Ascending aorta (tissue), 2 donors: ENCODE results near the gene SEMA3E. TPM values are rescaled to one million over a fixed set of nuclear protein-coding genes. Genes with fewer than 3 reads are reported as not detected.

ENCODE experiments used
- DNase-seq, 2 donors: peaks; one replicate each; pipeline ENCODE4 v3.0.0-alpha.2; 2019; ENCODE audit warnings: low spot score in 2 of 2
- H3K27ac ChIP-seq, 2 donors: fragments of 200-600 bp; sonication (generic); one replicate each; pipeline ENCODE4 v1.5.1; 2016 to 2017; ENCODE audit warnings: mild to moderate bottlenecking in 1 of 2
- H3K27me3 ChIP-seq: fragments of 200-600 bp; sonication (generic); one replicate; pipeline ENCODE4 v1.5.1; 2017
- H3K36me3 ChIP-seq, 2 donors: fragments of 200-600 bp; sonication (generic); one replicate each; pipeline ENCODE4 v1.5.1; 2016
- H3K4me1 ChIP-seq, 2 donors: fragments of 200-600 bp; sonication (generic); one replicate each; pipeline ENCODE4 v1.5.1; 2016 to 2017; ENCODE audit warnings: mild to moderate bottlenecking in 1 of 2
- H3K4me3 ChIP-seq, 2 donors: fragments of 200-600 bp; sonication (generic); one replicate each; pipeline ENCODE4 v1.5.1; 2016 to 2017; ENCODE audit warnings: mild to moderate bottlenecking in 1 of 2
- H3K9me3 ChIP-seq, 2 donors: fragments of 200-600 bp; sonication (generic); one replicate each; pipeline ENCODE4 v1.5.1; 2016
- intact Hi-C: fragments of 100-400 bp; cut with DNase I; formaldehyde crosslinking; loops from one replicate; pipeline ENCODE4 v1.15.1; 2023
- total RNA-seq: library from RNA; depleted of rRNA; stranded (reverse); fragments of >200 nt; gene quantifications from one replicate; pipeline ENCODE4 v1.1.0, GENCODE V29; 2016
- TF ChIP-seq, protein P1 (sequence below), 3 experiments: fragments of 200-600 bp in 2 of 3; fragments of 450-650 bp in 1 of 3; sonication (generic) in 2 of 3; IDR thresholded peaks; one replicate each; pipeline ENCODE4 v1.5.1; 2016 to 2019; ENCODE audit warnings: antibody characterized with exemption in 3 of 3, mild to moderate bottlenecking in 1 of 3, moderate library complexity in 1 of 3

SEMA3E gene
- total RNA-seq, 1 donor from 2014 or later, result 4.3 TPM

DNA sequence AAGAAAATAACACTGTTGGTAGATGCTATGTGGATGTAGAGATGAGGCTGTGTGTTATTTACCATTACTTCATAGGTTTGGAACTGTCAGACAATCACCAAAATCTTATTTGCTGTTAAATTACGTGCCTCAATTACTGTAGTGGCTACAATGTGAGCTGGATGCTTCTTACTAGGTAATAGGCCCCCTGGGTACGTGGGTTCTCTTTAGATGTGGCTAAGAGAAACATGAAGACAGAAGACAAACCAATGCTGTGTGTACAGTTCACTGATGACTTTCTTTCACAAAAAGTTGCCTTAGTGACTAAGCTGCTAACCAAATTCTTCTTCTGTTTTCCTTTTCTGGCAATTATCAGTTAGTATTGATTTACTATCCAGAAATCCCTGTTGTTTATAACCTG, 144.6 kb downstream of the SEMA3E start:
- intact Hi-C loops, result no loop called here
- Histone ChIP-seq H3K4me1 (no peaks in the 10 kb centered on the region), H3K4me3 (no peak overlapping the region), H3K27me3 (no peaks in the 10 kb centered on the region), H3K27ac (no peak overlapping the region), H3K36me3 (no peaks in the 10 kb centered on the region), H3K9me3 (no peaks in the 10 kb centered on the region)
- TF ChIP-seq, protein P1, sequence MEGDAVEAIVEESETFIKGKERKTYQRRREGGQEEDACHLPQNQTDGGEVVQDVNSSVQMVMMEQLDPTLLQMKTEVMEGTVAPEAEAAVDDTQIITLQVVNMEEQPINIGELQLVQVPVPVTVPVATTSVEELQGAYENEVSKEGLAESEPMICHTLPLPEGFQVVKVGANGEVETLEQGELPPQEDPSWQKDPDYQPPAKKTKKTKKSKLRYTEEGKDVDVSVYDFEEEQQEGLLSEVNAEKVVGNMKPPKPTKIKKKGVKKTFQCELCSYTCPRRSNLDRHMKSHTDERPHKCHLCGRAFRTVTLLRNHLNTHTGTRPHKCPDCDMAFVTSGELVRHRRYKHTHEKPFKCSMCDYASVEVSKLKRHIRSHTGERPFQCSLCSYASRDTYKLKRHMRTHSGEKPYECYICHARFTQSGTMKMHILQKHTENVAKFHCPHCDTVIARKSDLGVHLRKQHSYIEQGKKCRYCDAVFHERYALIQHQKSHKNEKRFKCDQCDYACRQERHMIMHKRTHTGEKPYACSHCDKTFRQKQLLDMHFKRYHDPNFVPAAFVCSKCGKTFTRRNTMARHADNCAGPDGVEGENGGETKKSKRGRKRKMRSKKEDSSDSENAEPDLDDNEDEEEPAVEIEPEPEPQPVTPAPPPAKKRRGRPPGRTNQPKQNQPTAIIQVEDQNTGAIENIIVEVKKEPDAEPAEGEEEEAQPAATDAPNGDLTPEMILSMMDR (IDR thresholded peaks at IDR 0.05), result no peak
- no peak for DNase-seq

DNA sequence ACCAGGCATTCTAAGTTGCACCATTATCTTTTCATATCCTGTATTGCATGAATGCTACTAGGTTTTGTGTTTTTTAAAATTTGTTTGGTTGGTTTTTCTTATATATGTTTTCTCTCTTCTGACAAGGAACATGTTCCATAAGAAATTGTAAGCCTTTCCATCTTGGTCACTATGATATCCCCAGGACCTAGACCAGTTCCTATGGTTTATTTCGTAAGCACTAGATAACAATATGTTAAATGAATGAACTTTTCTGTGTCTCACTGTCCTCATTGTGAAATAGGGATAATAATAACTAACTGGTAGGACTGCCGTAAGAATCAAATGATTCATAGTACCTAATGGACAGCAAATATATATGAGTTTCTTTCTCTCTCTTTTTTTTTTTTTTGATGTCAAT, 146.3 kb downstream of the SEMA3E start:
- DNase-seq, result no peak
- H3K27me3 ChIP-seq, result no peaks in the 10 kb centered on the region
- no peaks in the 10 kb centered on the region for H3K4me1 ChIP-seq
- no peak overlapping the region for H3K4me3 ChIP-seq
- no peaks in the 10 kb centered on the region for H3K9me3 ChIP-seq
- intact Hi-C loops, result no loop called here
- no peak overlapping the region for H3K27ac ChIP-seq
- TF ChIP-seq, protein P1 (IDR thresholded peaks at IDR 0.05), result no peak
- no peaks in the 10 kb centered on the region for H3K36me3 ChIP-seq

DNA sequence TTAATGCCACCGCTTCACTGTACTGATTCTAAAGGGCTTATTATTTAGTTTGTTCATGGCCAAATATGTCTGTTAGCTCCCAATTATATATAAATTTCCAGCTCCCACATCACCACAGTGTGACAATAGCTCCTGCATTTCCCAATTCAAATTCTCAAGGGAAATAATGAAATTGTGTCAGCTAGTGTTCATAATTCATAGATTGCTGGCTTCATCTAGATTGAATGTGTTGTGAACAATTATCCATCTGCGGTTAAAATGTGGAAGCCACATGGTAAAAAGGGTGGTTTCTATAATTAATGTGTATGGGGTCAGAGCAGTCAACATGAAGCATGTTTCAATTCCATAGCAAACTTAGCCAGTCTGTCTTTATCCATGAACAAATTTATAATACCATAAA, 154.3 kb downstream of the SEMA3E start:
- H3K4me3 ChIP-seq, result no peak overlapping the region
- no peaks in the 10 kb centered on the region for H3K9me3 ChIP-seq
- no peak for DNase-seq
- TF ChIP-seq, protein P1 (IDR thresholded peaks at IDR 0.05), result no peak
- no peaks in the 10 kb centered on the region for H3K4me1 ChIP-seq
- intact Hi-C loops, result no loop called here
- no peak overlapping the region for H3K27ac ChIP-seq
- no peaks in the 10 kb centered on the region for H3K36me3 ChIP-seq
- H3K27me3 ChIP-seq, result no peaks in the 10 kb centered on the region

DNA sequence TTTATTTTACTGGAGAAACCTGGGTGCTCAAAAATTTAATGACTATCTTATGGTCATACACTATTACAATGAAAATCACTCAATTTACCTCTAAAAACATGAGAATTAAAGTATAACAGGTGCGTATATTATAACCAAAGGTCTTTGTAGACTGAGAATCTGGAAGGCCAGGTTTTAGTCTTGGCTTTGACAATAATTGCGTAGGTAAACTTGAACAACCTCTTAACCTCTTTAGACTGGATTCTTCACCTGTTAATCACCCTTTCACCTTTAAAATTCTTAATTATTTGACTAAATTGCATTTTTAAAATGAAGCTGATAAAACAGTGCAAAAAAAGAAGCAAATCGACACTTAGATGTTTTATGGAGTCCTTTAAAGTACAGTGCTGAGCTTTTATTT, 156.1 kb downstream of the SEMA3E start:
- DNase-seq, result no peak
- H3K27ac ChIP-seq, result no peak overlapping the region
- H3K27me3 ChIP-seq, result no peaks in the 10 kb centered on the region
- intact Hi-C loops, result no loop called here
- H3K4me1 ChIP-seq, result no peaks in the 10 kb centered on the region
- H3K4me3 ChIP-seq, result no peak overlapping the region
- H3K36me3 ChIP-seq, result no peaks in the 10 kb centered on the region
- TF ChIP-seq, protein P1 (IDR thresholded peaks at IDR 0.05), result no peak
- H3K9me3 ChIP-seq, result no peaks in the 10 kb centered on the region

DNA sequence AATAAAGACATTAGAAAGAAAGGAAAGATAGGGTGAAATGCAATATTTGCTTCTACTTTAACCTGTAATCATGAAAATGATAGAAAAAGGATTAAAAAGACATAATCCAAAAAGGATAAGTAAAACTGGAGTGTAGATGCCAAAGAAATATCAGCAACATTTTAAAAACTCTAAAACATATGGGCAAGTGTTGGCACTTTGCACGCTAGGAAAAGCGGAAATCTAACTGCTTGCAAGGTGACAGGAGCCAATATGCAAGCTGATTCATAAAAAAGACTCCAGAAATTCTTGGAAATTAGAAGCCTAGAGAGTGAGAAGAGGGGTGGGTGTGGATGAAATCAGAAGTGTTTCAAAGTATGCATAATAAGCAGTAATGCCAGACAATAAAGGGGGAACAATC, 161.1 kb downstream of the SEMA3E start:
- no peaks in the 10 kb centered on the region for H3K36me3 ChIP-seq
- intact Hi-C loops, result no loop called here
- no peaks in the 10 kb centered on the region for H3K4me1 ChIP-seq
- no peak for DNase-seq
- no peaks in the 10 kb centered on the region for H3K9me3 ChIP-seq
- no peak overlapping the region for H3K27ac ChIP-seq
- TF ChIP-seq, protein P1 (IDR thresholded peaks at IDR 0.05), result no peak
- H3K27me3 ChIP-seq, result no peaks in the 10 kb centered on the region
- H3K4me3 ChIP-seq, result no peak overlapping the region

DNA sequence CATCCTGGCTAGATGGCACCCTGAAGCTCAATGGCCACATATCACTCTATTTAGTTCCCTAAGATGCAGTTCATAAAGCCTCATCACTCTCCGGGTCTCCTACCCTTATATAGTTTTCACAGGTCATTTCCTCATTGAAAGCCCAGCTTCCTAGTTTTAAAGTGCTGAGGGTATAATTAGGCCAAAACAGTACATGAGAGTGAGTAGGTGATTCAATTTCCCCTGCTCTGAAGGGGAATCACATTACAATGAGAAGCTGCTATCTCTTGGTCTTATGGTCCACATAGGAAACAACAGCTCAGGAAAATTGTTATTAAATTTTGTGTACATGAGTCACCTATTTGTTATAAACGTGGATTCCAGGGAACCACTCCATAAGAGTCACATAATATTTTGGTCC, 162.0 kb downstream of the SEMA3E start:
- no peak for DNase-seq
- intact Hi-C loops, result no loop called here
- Histone ChIP-seq H3K36me3 (no peaks in the 10 kb centered on the region), H3K27ac (no peak overlapping the region), H3K27me3 (no peaks in the 10 kb centered on the region), H3K4me1 (no peaks in the 10 kb centered on the region), H3K4me3 (no peak overlapping the region), H3K9me3 (no peaks in the 10 kb centered on the region)
- TF ChIP-seq, protein P1 (IDR thresholded peaks at IDR 0.05), result no peak
